OCI-LY1 (cell line): ENCODE results near the gene PLLP.

Experiments
- H2AFZ ChIP-seq: fragments of 200-600 bp; sonication (generic), shearing (Covaris generic); 2 replicates; pipeline ENCODE4 v1.6.0; 2014; ENCODE audit warnings: antibody characterized with exemption, mild to moderate bottlenecking, low read length
- H3F3A ChIP-seq: fragments of 200-600 bp; sonication (generic), shearing (Covaris generic); 2 replicates; pipeline ENCODE4 v1.6.0; 2014; ENCODE audit warnings: mild to moderate bottlenecking, antibody characterized with exemption, low read length, moderate library complexity; ENCODE audit not compliant: insufficient read depth
- H3K27ac ChIP-seq: fragments of 200-600 bp; sonication (generic); 2 replicates; pipeline ENCODE4 v1.5.1; 2014; ENCODE audit warnings: low read length, mixed run types, mild to moderate bottlenecking, low read depth; ENCODE audit not compliant: poor library complexity, severe bottlenecking
- H3K27me3 ChIP-seq: fragments of 200-600 bp; sonication (generic); 2 replicates; pipeline ENCODE4 v1.6.0; 2014; ENCODE audit warnings: antibody characterized with exemption, mild to moderate bottlenecking, low read length, moderate library complexity; ENCODE audit not compliant: insufficient read depth
- H3K36me3 ChIP-seq: fragments of 200-600 bp; sonication (generic); 2 replicates; pipeline ENCODE4 v1.6.1; 2014; ENCODE audit warnings: mild to moderate bottlenecking, antibody characterized with exemption, low read length, moderate library complexity, mixed read lengths; ENCODE audit not compliant: insufficient read depth
- H3K4me1 ChIP-seq: fragments of 200-600 bp; sonication (generic); 2 replicates; pipeline ENCODE4 v1.5.1; 2014; ENCODE audit warnings: mild to moderate bottlenecking, low read length, moderate library complexity; ENCODE audit not compliant: insufficient read depth, severe bottlenecking
- H3K4me2 ChIP-seq: fragments of 200-600 bp; sonication (generic), shearing (Covaris generic); 2 replicates; pipeline ENCODE4 v1.6.1; 2014; ENCODE audit warnings: low read length
- H3K4me3 ChIP-seq: fragments of 200-600 bp; sonication (generic); 2 replicates; pipeline ENCODE4 v1.5.1; 2014; ENCODE audit warnings: low read length, low read depth, mild to moderate bottlenecking, mixed read lengths; ENCODE audit not compliant: poor library complexity, severe bottlenecking
- H3K79me2 ChIP-seq: fragments of 200-600 bp; shearing (Covaris generic); 2 replicates; pipeline ENCODE4 v1.6.1; 2016; ENCODE audit warnings: mixed run types, low read length, mixed read lengths; ENCODE audit not compliant: insufficient read depth
- H3K9ac ChIP-seq: fragments of 200-600 bp; sonication (generic), shearing (Covaris generic); 2 replicates; pipeline ENCODE4 v1.6.1; 2014; ENCODE audit warnings: mild to moderate bottlenecking, low read length, mixed read lengths
- H3K9me2 ChIP-seq: fragments of 200-600 bp; sonication (generic), shearing (Covaris generic); 2 replicates; pipeline ENCODE4 v1.6.1; 2014; ENCODE audit warnings: low read depth, mild to moderate bottlenecking, low read length, mixed read lengths
- H3K9me3 ChIP-seq: fragments of 200-600 bp; shearing (Covaris generic); 2 replicates; pipeline ENCODE4 v1.6.1; 2014; ENCODE audit warnings: low read length, mixed read lengths
- H4K20me1 ChIP-seq: fragments of 200-600 bp; sonication (generic), shearing (Covaris generic); 2 replicates; pipeline ENCODE4 v1.6.0; 2016; ENCODE audit warnings: mild to moderate bottlenecking, low read length; ENCODE audit not compliant: insufficient read depth
- EZH2 ChIP-seq: fragments of 200-600 bp; sonication (generic), shearing (Covaris generic); IDR thresholded peaks from 2 replicates; pipeline ENCODE4 v1.8.0; 2017; ENCODE audit warnings: borderline replicate concordance, mixed run types, mild to moderate bottlenecking, antibody characterized with exemption, low read length, moderate library complexity, mixed read lengths
- TF ChIP-seq, protein P1 (sequence below): fragments of 200-600 bp; sonication (generic), shearing (Covaris generic); IDR thresholded peaks from 2 replicates; pipeline ENCODE4 v1.5.1; 2017; ENCODE audit warnings: mild to moderate bottlenecking, antibody characterized with exemption, low read length, moderate library complexity, mixed read lengths

PLLP gene

DNA sequence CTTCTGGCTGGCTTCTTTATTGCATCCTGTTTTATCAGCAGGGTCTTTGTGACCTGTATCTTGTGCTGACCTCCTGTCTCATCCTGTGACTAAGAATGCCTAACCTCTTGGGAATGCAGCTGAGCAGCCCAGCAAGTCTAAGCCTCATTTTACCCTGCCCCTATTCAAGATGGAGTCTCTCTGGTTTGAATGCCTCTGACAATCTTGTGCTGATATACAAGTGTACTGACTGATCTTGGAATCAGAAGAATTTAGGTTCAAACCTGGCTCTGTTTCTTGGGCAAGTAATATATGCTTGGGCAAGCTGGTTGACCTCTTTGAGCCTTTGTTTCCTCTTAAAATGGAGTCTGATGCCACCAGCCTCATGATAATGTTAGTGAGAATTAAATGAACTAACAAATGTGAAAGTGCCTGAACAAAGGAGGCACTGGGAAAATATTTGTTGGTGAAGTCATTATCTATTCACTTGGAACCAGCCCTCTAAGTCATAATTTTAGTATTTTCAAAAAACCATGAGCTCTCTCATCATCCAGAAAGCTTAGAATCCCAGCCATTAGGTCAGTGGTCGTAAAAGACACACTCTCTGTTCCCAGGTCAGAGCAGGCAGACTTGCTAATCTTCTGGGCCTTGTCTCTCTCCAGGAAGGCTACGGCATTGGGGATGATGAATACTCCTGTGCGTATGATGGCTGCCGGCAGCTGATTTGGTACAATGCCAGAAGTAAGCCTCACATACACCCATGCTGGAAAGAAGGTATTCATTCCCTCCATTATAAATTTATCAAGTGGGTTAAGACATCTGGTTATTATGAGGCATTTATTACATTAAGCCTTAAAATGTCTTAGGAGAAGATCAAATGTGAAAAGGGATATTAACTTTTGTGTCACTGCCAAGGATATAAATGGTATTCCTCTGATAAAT is 57.5 kb downstream of the PLLP start:
- no peaks in the 10 kb centered on the region for H3K4me1 ChIP-seq
- H3K4me2 ChIP-seq, result no peak overlapping the region
- H3K36me3 ChIP-seq, result peaks cover 88% of the 10 kb centered on the region
- no peak overlapping the region for H3K4me3 ChIP-seq
- H3F3A ChIP-seq, result no peaks in the 10 kb centered on the region
- no peaks in the 10 kb centered on the region for H3K9me3 ChIP-seq
- H3K79me2 ChIP-seq, result no peaks in the 10 kb centered on the region
- no peaks in the 10 kb centered on the region for H3K9me2 ChIP-seq
- no peaks in the 10 kb centered on the region for H3K27me3 ChIP-seq
- H4K20me1 ChIP-seq, result no peaks in the 10 kb centered on the region
- H3K27ac ChIP-seq, result no peak overlapping the region
- H3K9ac ChIP-seq, result no peak overlapping the region
- no peak overlapping the region for H2AFZ ChIP-seq
- TF ChIP-seq, protein P1, sequence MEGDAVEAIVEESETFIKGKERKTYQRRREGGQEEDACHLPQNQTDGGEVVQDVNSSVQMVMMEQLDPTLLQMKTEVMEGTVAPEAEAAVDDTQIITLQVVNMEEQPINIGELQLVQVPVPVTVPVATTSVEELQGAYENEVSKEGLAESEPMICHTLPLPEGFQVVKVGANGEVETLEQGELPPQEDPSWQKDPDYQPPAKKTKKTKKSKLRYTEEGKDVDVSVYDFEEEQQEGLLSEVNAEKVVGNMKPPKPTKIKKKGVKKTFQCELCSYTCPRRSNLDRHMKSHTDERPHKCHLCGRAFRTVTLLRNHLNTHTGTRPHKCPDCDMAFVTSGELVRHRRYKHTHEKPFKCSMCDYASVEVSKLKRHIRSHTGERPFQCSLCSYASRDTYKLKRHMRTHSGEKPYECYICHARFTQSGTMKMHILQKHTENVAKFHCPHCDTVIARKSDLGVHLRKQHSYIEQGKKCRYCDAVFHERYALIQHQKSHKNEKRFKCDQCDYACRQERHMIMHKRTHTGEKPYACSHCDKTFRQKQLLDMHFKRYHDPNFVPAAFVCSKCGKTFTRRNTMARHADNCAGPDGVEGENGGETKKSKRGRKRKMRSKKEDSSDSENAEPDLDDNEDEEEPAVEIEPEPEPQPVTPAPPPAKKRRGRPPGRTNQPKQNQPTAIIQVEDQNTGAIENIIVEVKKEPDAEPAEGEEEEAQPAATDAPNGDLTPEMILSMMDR, result no peak

DNA sequence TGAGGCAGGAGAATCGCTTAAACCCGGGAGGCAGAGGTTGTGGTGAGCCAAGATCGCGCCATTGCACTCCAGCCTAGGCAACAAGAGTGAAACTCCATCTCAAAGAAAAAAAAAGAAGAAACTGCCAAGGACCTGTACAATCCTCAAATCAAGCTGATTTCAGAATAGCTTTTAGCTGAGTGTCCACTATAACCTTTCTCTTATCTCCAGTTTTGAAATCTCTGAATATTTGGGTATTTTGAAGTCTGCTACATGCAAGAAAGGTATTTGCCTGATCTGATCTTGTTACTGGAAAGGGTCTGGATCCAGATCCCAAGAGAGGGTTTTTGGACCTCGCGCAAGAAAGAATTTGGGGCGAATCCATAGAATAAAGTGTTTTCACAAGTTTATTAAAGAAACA is 58.5 kb downstream of the PLLP start:
- H3K4me1 ChIP-seq, result no peaks in the 10 kb centered on the region
- no peaks in the 10 kb centered on the region for H3K9me3 ChIP-seq
- no peaks in the 10 kb centered on the region for H3K79me2 ChIP-seq
- H3K4me2 ChIP-seq, result no peak overlapping the region
- H3K27ac ChIP-seq, result no peak overlapping the region
- H3K4me3 ChIP-seq, result no peak overlapping the region
- no peak overlapping the region for H3K9ac ChIP-seq
- H3K9me2 ChIP-seq, result no peaks in the 10 kb centered on the region
- H3K36me3 ChIP-seq, result peaks cover 89% of the 10 kb centered on the region
- TF ChIP-seq EZH2, result no peak
- H2AFZ ChIP-seq, result no peak overlapping the region
- no peaks in the 10 kb centered on the region for H3K27me3 ChIP-seq
- no peaks in the 10 kb centered on the region for H3F3A ChIP-seq
- H4K20me1 ChIP-seq, result no peaks in the 10 kb centered on the region

DNA sequence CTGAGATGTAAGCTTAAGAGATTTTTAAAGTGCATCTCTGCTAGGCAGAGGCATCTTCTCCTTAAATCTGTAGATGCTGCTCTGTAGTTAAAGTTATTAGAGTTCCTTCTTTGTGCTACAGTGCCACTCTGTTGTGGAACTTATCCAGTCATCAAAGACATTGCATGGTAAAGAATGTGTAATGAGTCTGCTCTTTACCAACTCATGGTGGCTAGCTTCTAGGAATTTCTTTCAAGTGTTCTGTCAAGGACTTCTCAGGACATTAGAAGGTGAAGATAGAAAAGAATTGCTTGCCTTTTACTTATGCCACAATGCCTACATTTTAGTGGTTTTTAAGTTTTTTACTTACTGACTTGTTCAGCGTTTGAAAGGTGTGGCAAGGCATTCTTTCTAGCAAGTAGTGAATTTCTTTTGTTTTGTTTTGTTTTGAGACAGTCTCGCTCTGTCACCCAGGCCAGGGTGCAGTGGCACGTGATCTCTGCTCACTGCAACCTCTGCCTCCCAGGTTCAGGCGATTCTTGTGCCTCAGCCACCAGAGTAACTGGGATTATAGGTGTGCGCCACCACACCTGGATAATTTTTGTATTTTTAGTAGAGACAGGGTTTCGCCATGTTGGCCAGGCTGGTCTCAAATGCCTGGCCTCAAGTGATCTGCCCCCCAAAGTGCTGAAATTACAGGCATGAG is 59.7 kb downstream of the PLLP start:
- peaks cover 91% of the 10 kb centered on the region for H3K36me3 ChIP-seq
- H3K9me2 ChIP-seq, result no peaks in the 10 kb centered on the region
- no peak overlapping the region for H3K4me2 ChIP-seq
- H3K79me2 ChIP-seq, result no peaks in the 10 kb centered on the region
- no peak overlapping the region for H3K27ac ChIP-seq
- TF ChIP-seq EZH2, result no peak
- TF ChIP-seq, protein P1, result no peak
- no peaks in the 10 kb centered on the region for H3K4me1 ChIP-seq
- no peak overlapping the region for H3K9ac ChIP-seq
- H2AFZ ChIP-seq, result no peak overlapping the region
- H3K9me3 ChIP-seq, result 0 out of 2 replicates have a peak, but pooled peaks cover under 1% of the 10 kb centered on the region
- no peaks in the 10 kb centered on the region for H4K20me1 ChIP-seq
- no peak overlapping the region for H3K4me3 ChIP-seq
- H3K27me3 ChIP-seq, result no peaks in the 10 kb centered on the region
- no peaks in the 10 kb centered on the region for H3F3A ChIP-seq
